DMS 273 treated with DMSO at 0.1 percent for 48 hours (cell line): ENCODE data around the gene SPRED2.

Source experiments
- DNase-seq: peaks from one replicate; lab custom pipeline; 2025; lab: John Stamatoyannopoulos, UW

Gene SPRED2

GRCh38 chr2:65366595-65367125 lies 65.7 kb downstream of the SPRED2 start:
- DNase-seq = peak; percentile 25

DNA sequence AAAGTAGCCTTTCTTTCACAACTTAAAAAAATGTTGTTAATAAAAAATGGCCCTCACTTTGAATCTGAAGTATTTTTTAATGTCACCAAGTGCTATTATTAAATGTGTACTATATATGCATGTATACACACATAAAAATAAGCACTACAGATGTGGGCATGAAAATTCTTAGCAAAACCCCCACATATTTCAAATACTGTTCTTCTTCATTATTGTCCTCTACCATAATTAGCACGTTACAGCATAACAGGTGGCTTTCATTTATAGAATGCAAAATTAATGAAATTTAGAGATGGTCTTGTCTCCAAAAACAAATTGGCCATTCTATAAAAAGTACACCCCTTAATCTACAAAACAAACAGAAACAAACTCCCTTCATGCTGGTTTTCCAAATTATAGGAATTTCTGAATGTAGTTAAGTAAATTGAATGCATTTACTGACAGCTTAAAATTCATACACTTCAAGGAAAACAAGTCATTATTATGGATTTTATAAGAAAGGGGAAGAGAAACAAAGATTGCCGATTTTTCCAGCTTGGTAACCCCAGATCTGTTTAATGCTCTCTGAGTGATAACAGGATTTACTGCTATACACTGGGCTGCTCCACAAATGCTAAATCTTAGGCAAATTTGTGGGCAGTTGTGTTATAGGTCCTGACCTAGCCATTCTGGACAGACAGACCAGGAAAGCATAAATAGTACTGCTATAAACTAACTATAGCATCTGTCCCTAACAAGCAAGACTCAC lies 67.2 kb downstream of the SPRED2 start:
- DNase-seq = no peak

DNA sequence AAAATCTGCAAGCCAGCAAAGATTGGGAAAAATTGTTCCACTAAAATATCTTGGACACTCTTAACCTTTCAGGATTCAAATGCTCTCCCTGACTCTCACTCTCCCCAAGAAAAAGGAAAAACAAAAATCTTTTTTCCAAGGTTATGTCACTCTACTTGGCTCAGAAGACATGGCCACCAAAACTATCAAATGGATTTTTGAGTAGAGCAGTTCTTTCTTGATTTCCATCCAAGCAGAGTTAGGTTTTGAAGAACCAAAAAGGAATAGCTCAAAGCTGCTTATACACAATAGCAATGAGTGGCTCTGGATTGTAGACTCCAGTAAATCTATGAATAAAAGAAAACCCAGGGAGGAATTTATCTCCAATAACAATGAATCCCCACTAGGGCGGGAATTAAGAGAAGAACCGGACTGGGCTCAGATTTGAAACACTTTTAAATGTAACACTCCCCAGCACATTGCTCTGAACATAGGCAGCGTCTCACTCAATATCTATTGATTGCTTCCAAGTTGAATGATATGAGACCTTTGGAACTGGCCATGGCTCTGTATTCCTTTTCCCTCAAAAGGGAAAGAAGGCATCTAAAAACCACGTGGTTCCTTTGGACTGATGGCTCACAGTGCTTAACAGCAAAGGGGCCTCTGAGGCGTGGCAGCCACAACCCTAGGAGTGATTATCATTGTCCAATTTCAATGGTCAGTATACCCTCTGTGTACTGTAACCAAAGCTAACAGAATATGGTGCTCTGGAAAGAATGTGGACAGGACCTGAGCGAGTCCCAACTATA lies 68.3 kb downstream of the SPRED2 start:
- no peak for DNase-seq

DNA sequence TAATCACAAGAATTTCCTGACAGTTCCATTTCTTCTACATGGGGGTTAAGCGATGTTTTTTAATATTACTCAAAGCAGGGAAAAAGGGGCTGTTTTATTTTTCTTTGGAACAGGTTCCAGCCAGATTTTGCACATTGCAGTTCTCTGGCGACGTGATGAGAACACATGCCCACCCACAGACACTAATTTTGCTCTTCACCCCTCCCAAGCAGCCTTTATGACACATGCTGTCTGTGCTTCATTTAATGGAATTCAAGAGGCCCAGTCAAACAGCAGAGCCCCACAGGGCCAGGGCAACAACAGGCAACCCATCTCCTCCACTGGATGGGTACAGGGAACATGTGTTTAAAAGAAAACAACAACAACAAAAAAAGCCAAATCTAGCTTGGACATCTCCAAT lies 70.8 kb downstream of the SPRED2 start:
- DNase-seq = no peak

GRCh38 chr2:65360441-65360840 lies 72.0 kb downstream of the SPRED2 start:
- no peak for DNase-seq

DNA sequence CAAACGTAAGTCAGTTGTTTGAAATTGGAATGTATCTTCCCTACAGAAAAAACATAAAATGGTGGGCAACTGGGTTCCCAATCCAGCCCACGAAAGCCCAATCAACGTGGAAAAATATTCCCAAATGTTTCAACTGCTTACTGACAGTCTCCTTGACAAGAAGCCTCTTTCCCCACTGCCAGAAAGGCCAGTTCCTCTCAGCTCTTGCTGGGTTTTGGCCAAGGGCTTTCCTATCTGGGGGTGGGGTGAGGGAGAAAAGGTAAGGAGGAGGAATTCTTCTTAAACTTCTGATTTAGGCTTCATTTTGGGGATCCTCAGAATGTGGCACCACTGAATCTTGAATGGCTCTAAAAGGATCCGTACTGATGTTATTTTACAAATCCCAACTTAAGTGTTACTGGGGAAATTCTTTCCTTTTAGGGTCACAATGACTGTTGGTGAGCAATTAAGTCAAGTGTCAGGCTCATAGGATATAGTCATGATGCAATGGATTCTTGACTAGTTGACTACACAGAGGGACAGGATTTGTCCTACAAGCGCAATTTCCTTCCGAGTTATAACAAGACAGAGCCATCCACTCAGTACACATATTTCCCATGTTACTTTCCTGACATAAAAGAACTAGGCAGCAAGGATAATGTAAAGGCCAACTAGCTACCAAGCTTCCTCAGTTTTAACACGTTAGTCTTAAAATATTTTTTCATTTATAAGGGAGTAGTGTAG lies 73.6 kb downstream of the SPRED2 start:
- no peak for DNase-seq

DNA sequence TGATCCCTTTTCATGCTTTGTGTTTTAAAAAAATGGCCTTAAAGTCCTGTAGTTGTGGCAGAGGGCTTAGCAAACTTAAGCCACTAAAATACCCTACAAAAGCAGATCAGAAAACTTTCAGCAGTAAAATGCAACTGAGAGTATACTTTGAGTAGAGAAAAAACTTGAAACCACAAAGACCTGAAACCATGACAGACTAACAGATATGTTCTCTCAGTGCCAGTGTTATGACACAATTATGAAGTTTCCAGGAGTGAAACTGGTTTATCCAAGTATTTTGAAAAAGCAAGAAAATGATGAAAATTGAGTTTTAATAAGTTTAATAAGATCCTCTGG lies 74.5 kb downstream of the SPRED2 start:
- no peak for DNase-seq

DNA sequence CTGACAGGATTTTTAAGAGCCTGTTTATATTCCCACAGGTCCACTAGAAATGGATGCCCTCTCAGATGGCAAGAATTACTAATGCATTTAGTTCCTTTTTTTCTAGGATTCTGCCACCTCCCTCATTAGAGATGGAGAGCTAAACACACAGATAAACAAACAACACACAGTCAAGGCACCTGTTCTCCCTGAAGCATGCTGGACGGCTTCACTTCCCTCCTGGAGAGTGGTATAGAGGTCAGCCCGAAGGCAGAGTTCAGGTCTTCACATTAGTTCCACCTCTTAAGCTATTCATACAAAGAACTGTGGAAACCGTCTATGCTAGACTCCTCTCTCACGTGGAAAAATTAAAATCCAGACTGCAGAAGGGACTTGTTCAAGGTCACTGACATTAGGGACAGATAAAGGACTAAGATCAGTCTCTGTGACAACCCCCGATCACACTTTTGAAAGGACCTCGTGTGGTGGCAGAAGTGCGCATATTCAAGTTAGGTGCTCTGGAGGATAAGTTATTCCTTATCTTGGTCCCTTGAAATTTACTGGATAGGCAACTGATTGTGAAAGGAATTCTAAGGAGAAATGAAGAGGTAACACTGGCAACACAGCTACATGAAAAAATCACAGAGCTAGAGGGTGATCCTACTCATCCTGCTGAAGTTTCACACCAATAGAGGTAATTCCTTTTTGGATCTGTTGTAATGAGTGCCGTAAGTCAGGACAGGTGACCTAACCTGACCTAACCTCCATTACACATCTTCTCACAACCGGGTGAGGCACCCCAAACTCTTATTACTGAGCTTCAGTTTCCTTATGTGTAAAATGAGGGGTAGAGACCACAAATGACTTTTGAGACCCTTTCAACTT lies 75.1 kb downstream of the SPRED2 start:
- DNase-seq = no peak

- no peak for DNase-seq
These were observed 77.1 kb downstream of the SPRED2 start for GRCh38 chr2:65355186-65355831.

GRCh38 chr2:65354773-65355172 lies 77.6 kb downstream of the SPRED2 start:
- DNase-seq = no peak

GRCh38 chr2:65353927-65354326 lies 78.5 kb downstream of the SPRED2 start:
- no peak for DNase-seq

GRCh38 chr2:65353046-65353445 lies 79.4 kb downstream of the SPRED2 start:
- DNase-seq = no peak

DNA sequence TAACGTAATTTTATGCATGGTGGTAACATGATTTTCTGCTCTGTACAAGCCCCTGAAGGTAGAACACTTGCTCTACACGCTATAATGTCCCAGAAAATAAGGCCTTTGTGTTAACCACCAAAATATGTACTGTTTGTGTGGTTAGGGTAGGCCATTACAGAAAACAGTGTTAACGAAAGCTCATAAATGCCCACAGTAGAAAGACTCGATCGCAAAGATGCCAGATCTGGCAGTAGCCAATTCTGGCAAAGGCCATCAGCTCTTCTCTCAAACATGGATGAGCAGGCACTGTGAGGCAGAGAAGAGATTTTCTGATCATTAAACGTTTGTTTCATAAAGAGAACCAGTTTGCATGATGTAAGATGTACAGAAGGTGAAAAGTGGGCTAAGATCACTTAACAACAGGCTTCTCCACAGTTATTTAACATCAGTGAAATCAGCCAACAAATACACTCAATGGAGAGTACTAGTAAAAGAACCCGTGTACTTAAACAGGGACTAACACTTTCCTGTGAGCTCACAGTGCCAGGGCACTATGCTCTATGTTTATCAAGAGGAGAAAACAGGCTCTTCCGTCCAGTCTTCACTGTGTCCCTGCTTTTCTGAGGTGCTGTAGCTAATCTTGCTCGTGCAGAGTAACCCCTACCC lies 80.3 kb downstream of the SPRED2 start:
- DNase-seq = no peak

DNA sequence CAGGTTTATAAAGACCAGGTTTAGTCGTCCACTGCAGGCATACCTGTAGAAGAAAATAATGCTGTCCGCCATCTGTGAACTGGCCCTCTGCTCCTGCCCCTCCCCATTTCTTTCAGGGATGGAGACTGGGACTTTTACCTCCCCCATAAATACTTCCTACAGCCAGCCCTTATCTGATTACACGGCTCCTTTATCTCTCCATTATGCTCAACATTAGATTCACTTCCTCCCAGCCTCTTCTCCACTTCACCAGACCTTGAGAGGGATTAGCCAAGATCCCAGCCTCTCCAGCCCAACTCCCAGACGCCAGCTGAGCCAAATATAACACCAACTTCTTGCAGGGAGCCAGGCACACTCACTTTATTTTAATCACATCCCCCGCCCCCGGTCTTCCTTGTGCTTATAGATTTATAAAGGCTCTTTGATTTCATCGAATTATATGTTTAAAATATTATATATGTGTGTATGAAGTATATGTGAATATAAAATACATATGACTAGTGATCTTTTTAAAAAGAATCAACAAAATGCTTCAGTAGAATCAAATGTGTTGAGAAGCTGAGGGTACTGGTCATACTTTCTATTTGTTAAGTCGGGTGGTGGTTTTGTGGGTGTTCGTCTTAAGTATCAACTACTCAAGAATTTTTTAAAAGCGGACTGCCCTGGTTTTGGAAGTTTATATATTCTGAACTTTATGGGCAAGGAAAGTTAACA lies 81.0 kb downstream of the SPRED2 start:
- DNase-seq = no peak

DNA sequence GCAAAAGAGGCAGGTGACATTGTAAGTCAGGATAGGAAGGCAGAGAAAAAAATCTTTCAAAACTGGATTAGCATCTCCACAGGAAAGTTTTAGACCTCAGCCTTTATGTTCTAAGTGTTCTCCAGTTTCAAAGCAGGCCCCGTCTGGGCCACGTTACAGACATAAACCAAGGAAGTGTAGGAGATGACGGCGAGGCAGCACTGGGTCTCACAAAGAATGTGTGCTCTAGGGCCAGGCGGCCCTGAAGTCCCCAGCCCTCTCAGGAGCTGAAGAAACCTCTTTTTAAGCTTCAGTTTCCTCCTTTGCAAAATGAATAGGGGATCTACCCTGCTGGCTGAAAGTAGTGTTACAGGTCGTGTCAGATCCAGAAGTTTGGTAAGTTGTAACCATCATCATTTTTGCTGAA lies 81.7 kb downstream of the SPRED2 start:
- DNase-seq = no peak

DNA sequence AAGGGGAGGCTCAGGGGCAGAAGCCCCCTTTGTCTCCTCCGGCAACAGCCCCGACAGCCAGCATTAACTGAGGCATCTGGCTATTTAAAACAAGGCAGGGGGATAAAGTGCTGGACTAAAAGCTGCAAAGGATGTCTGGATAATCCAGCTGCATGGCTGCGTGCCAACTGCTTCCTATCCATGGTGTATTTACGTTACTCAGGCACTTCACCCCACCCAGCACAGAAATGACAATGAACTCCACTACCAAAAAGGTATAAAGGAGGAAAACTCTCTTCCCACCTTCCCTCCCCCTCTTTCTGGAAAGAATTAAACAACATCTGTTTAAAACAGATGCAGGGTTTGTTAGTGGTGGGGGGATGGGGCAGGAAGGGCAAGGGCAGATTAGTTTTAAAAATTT lies 82.5 kb downstream of the SPRED2 start:
- no peak for DNase-seq

DNA sequence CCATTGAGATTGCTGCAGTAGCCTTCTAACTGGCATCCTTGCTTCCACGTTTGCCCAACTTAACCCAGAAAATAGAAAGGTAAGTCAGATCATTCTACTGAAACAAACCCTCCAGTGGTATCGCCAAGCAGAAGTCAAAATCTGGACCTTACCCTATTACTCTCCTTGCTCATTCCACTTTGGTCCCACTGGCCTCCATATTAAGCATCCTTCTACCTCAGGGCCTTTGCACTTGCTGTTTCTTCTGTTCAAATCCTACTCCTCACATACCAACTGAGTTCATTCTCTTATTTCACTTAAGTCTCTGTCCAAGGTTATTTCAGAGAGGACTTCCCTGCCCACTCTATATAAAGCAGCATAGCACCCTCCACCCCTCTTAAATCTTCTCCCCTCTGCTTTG lies 84.5 kb downstream of the SPRED2 start:
- no peak for DNase-seq

GRCh38 chr2:65345631-65346030 lies 86.8 kb downstream of the SPRED2 start:
- no peak for DNase-seq

DNA sequence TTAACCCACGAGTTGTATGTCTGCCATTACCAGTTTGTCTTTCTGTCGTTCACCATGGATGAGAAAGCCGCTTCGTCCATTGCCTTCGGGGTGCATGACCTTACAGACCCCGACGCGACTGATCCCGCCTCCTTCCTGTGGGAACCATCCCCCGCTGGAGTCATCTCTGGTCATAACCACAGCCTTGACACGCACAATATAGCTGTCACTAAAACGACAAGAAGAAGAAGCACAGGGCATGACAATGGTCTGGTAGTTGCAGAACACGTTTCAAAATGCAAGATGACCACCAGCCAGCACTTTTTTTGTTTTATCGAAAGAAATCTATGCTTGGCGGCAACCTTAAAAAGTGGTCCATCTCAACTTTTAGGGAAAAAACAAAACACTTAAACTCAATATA lies 87.7 kb downstream of the SPRED2 start:
- no peak for DNase-seq

DNA sequence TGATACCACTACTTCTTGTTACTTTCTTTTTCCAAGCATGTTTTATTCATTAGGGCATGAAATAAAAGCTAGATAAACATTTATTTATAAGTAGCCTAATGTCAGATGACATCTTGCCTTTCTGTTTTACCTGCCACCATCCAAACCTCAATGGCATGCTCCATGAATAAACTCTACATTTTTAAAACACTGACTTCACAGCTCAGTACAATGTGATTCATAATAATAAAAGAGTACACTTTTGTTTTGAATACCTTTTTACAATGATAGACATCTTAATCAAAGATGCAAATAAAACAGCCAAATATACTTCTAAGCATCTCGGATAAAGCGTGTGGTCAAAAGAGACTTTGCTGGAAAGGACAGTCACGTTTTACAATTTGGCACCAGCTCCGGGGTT lies 88.2 kb downstream of the SPRED2 start:
- no peak for DNase-seq
